Stimulated activated naive CD4-positive, alpha-beta T cell treated with Interleukin-2 at 50 U/mL for 16 hours (primary cell): ENCODE data around the gene INTS3.
A peak's percentile ranks its signal among the peaks of the same experiment; 100 is the strongest.
"Not testable (repeated sequence)": the region's sequence is repeated elsewhere in the genome, so short reads cannot be mapped to it uniquely, and the experiment has no call there.

Experiments
- DNase-seq: peaks from one replicate; lab custom pipeline; 2025; lab: John Stamatoyannopoulos, UW

Gene INTS3

GRCh38 chr1:153763365-153764225 lies 35.7 kb downstream of the INTS3 start:
- no peak for DNase-seq

- no peak for DNase-seq
Observed at GRCh38 chr1:153764310-153764709, 36.5 kb downstream of the INTS3 start.

GRCh38 chr1:153766663-153767062 lies 38.8 kb downstream of the INTS3 start:
- DNase-seq = not testable (repeated sequence)

GRCh38 chr1:153767519-153767918 lies 39.7 kb downstream of the INTS3 start:
- DNase-seq = no peak

- DNase-seq = no peak
Observed at GRCh38 chr1:153768316-153769181, 40.7 kb downstream of the INTS3 start.

- DNase-seq = no peak
Observed at GRCh38 chr1:153769221-153769620, 41.4 kb downstream of the INTS3 start.

- no peak for DNase-seq
Observed at GRCh38 chr1:153770797-153771196, 42.9 kb downstream of the INTS3 start.

GRCh38 chr1:153771261-153771660 lies 43.4 kb downstream of the INTS3 start:
- DNase-seq = no peak

- no peak for DNase-seq
Observed at GRCh38 chr1:153771841-153772593, 44.2 kb downstream of the INTS3 start.

GRCh38 chr1:153773096-153773921 lies 45.5 kb downstream of the INTS3 start:
- no peak for DNase-seq

GRCh38 chr1:153774026-153774595 lies 46.3 kb downstream of the INTS3 start:
- no peak for DNase-seq

GRCh38 chr1:153774780-153775457 lies 47.1 kb downstream of the INTS3 start, which contains the start of gene SLC27A3:
Gene SLC27A3 (plus strand): TSS chr1:153775407. CDS start chr1:153775498, 91 bp downstream.
- DNase-seq = no peak

GRCh38 chr1:153775458-153776327 lies 47.8 kb downstream of the INTS3 start:
- DNase-seq = peak; percentile 57

GRCh38 chr1:153776352-153776751 lies 48.5 kb downstream of the INTS3 start:
- DNase-seq = no peak

GRCh38 chr1:153776845-153777370 lies 49.1 kb downstream of the INTS3 start:
- no peak for DNase-seq

GRCh38 chr1:153777648-153778047 lies 49.8 kb downstream of the INTS3 start:
- DNase-seq = no peak

- no peak for DNase-seq
Observed at GRCh38 chr1:153778051-153778823, 50.4 kb downstream of the INTS3 start.

GRCh38 chr1:153778824-153779519 lies 51.1 kb downstream of the INTS3 start:
- DNase-seq = no peak
